ENCODE results near the gene AATF. TPM values are rescaled to one million over a fixed set of nuclear protein-coding genes. Genes with fewer than 3 reads are reported as not detected.

Gene AATF
- polyA plus RNA-seq, 2 of the 4 experiments (the other 2 are of a cell fraction): 51.9 to 120 TPM

- FAIRE-seq: no peak
- Histone ChIP-seq H3K27ac (peak overlapping the region; percentile 90), H3K4me2 (peak overlapping the region; percentile 84), H3K4me1 (peaks cover 25% of the 10 kb centered on the region), H3K9me3 (no peaks in the 10 kb centered on the region), H3K4me3 (peak overlapping the region; percentile 73)
- peak in 1 of 2 experiments; percentile 17 for DNase-seq (ENCODE audit: low read depth in 1 of 2, low spot score in 1 of 2)
- peak; percentile 76 to 80 for ATAC-seq
- CTCF ChIA-PET: interaction anchor here (0.5 to 1.8 kb wide), 13 partner anchors 10 to 820 kb away, joined by 3 to 10 read pairs (median 3); partner anchors contain the start of gene LHX1
- WGBS (ENCODE audit: missing lambda C conversion rate): 13% methylated on average over 26 of the region's 26 CpGs
- TF ChIP-seq MAZ (IDR thresholded peaks at IDR 0.05; ENCODE audit: borderline replicate concordance, low read depth, low read length): 0 out of 2 replicates have a peak, but pooled peaks have one; percentile 32
- TF ChIP-seq CEBPB (IDR thresholded peaks at IDR 0.05): peak; percentile 88 to 95
- TF ChIP-seq JUN (IDR thresholded peaks at IDR 0.05): no peak
- TF ChIP-seq, protein P1, sequence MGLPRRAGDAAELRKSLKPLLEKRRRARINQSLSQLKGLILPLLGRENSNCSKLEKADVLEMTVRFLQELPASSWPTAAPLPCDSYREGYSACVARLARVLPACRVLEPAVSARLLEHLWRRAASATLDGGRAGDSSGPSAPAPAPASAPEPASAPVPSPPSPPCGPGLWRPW (IDR thresholded peaks at IDR 0.05): no peak
- TF ChIP-seq ZSCAN20 (CRISPR knock-in tag; IDR thresholded peaks at IDR 0.05): no peak
- TF ChIP-seq HMGXB4 (CRISPR knock-in tag; IDR thresholded peaks at IDR 0.05; ENCODE audit: borderline replicate concordance): no peak
- TF ChIP-seq, protein P2, sequence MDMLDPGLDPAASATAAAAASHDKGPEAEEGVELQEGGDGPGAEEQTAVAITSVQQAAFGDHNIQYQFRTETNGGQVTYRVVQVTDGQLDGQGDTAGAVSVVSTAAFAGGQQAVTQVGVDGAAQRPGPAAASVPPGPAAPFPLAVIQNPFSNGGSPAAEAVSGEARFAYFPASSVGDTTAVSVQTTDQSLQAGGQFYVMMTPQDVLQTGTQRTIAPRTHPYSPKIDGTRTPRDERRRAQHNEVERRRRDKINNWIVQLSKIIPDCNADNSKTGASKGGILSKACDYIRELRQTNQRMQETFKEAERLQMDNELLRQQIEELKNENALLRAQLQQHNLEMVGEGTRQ (IDR thresholded peaks at IDR 0.05): no peak
- TF ChIP-seq, protein P3, sequence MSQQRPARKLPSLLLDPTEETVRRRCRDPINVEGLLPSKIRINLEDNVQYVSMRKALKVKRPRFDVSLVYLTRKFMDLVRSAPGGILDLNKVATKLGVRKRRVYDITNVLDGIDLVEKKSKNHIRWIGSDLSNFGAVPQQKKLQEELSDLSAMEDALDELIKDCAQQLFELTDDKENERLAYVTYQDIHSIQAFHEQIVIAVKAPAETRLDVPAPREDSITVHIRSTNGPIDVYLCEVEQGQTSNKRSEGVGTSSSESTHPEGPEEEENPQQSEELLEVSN (IDR thresholded peaks at IDR 0.05; ENCODE audit: borderline replicate concordance, low read depth): no peak
- TF ChIP-seq RAD21 (conservative IDR thresholded peaks at IDR 0.05 in 1 of 2, IDR thresholded peaks at IDR 0.05 in 1 of 2): peak in 1 of 2 experiments; percentile 25; a peak in 2 of 5 replicates
- TF ChIP-seq EHMT2 (IDR thresholded peaks at IDR 0.05; ENCODE audit: low read depth): no peak
- 0 out of 2 replicates have a peak, but pooled peaks have one; percentile 5 for TF ChIP-seq GATA3 (IDR thresholded peaks at IDR 0.05; ENCODE audit: borderline replicate concordance)
- TF ChIP-seq SREBF2 (IDR thresholded peaks at IDR 0.05): no peak
- TF ChIP-seq HOXB13 (CRISPR knock-in tag; IDR thresholded peaks at IDR 0.05; ENCODE audit: low read depth): peak; percentile 83
- TF ChIP-seq NPAS2 (CRISPR knock-in tag; IDR thresholded peaks at IDR 0.05; ENCODE audit: borderline replicate concordance): peak; percentile 47; the same call in 1 of the 2 replicates
- no peak for TF ChIP-seq EHF (CRISPR knock-in tag; IDR thresholded peaks at IDR 0.05)
- TF ChIP-seq CBX2 (IDR thresholded peaks at IDR 0.05; ENCODE audit: borderline replicate concordance, low read depth): no peak
- TF ChIP-seq HDAC2 (IDR thresholded peaks at IDR 0.05): 0 out of 2 replicates have a peak, but pooled peaks have one; percentile 25
- TF ChIP-seq POLR2A (IDR thresholded peaks at IDR 0.05; ENCODE audit: low read length): no peak
- TF ChIP-seq MAX (IDR thresholded peaks at IDR 0.05): no peak
- TF ChIP-seq SMC3 (IDR thresholded peaks at IDR 0.05): no peak
- peak; percentile 88 for TF ChIP-seq RNF2 (IDR thresholded peaks at IDR 0.05; ENCODE audit: borderline replicate concordance, low read depth)
- no peak for TF ChIP-seq FOSL2 (IDR thresholded peaks at IDR 0.05)
- TF ChIP-seq FOSL2 (CRISPR knock-in tag; IDR thresholded peaks at IDR 0.05): 0 out of 2 replicates have a peak, but pooled peaks have one; percentile 1
- peak; percentile 33; the same call in 1 of the 2 replicates for TF ChIP-seq PHF8 (IDR thresholded peaks at IDR 0.05; ENCODE audit: borderline replicate concordance, low read depth)
- POLR2A ChIA-PET: interaction anchor here (0.8 to 2.4 kb wide), 9 partner anchors 13 to 346 kb away, joined by 3 to 25 read pairs (median 3); partner anchors contain the start of gene MRM1
These were observed 635 bp upstream of the AATF start for GRCh38 chr17:36947922-36948716.
